Mesendoderm (in vitro differentiated cells): Measurements from ENCODE around the gene SNTB2.

Source experiments
- DNase-seq: peaks from one replicate; pipeline ENCODE4 v3.0.0; 2013
- H2AK5ac ChIP-seq: 2 replicates; pipeline ENCODE4 v1.6.1; 2013; ENCODE audit warnings: low read length, inconsistent platforms
- H2BK120ac ChIP-seq: 2 replicates; pipeline ENCODE4 v1.6.1; 2013; ENCODE audit warnings: low read depth, mild to moderate bottlenecking, low read length, moderate library complexity, mixed read lengths
- H2BK15ac ChIP-seq: replicated peaks from 2 replicates; pipeline ENCODE4 v1.6.1; 2013; ENCODE audit warnings: low read depth, mild to moderate bottlenecking, moderate library complexity
- H2BK5ac ChIP-seq: 2 replicates; pipeline ENCODE4 v1.6.1; 2013; ENCODE audit warnings: low read length, inconsistent platforms
- H3K18ac ChIP-seq: 2 replicates; pipeline ENCODE4 v1.6.1; 2013; ENCODE audit warnings: mild to moderate bottlenecking, low read length, mixed read lengths
- H3K23ac ChIP-seq: one replicate; pipeline ENCODE4 v1.6.1; 2013; ENCODE audit warnings: low read length
- H3K27ac ChIP-seq: 2 replicates; pipeline ENCODE4 v1.5.1; 2013; ENCODE audit warnings: low read depth, mild to moderate bottlenecking, inconsistent platforms, low read length, moderate library complexity
- H3K27me3 ChIP-seq: 2 replicates; pipeline ENCODE4 v1.6.1; 2013; ENCODE audit warnings: low read length, control low read depth, mild to moderate bottlenecking, inconsistent platforms; ENCODE audit not compliant: insufficient read depth, poor library complexity
- H3K36me3 ChIP-seq: 2 replicates; pipeline ENCODE4 v1.6.1; 2013; ENCODE audit warnings: low read length, inconsistent platforms; ENCODE audit not compliant: control insufficient read depth, insufficient read depth
- H3K4ac ChIP-seq: one replicate; pipeline ENCODE4 v1.6.1; 2013; ENCODE audit warnings: low read depth, mild to moderate bottlenecking, low read length, moderate library complexity
- H3K4me1 ChIP-seq: 2 replicates; pipeline ENCODE4 v1.6.1; 2013; ENCODE audit warnings: low read depth, low read length, inconsistent platforms; ENCODE audit not compliant: control insufficient read depth
- H3K4me2 ChIP-seq: 2 replicates; pipeline ENCODE4 v1.6.1; 2013; ENCODE audit warnings: low read length
- H3K4me3 ChIP-seq: 2 replicates; pipeline ENCODE4 v1.5.1; 2013; ENCODE audit warnings: mild to moderate bottlenecking, low read length
- H3K56ac ChIP-seq: one replicate; pipeline ENCODE4 v1.6.1; 2013; ENCODE audit warnings: low read length
- H3K79me1 ChIP-seq: 2 replicates; pipeline ENCODE4 v1.6.1; 2013; ENCODE audit warnings: low read length, inconsistent platforms
- H3K79me2 ChIP-seq: 2 replicates; pipeline ENCODE4 v1.6.1; 2013; ENCODE audit warnings: mild to moderate bottlenecking, low read length; ENCODE audit not compliant: control insufficient read depth, insufficient read depth
- H3K9ac ChIP-seq: 2 replicates; pipeline ENCODE4 v1.6.1; 2013; ENCODE audit warnings: low read length, inconsistent platforms
- H4K5ac ChIP-seq: one replicate; pipeline ENCODE4 v1.6.1; 2013; ENCODE audit warnings: low read length
- H4K8ac ChIP-seq: one replicate; pipeline ENCODE4 v1.6.1; 2013; ENCODE audit warnings: low read depth, mild to moderate bottlenecking, control low read depth, low read length, moderate library complexity
- WGBS: extraction: QIAGEN DNeasy Blood & Tissue Kit; methylation state at CpG from one replicate; pipeline ENCODE4 v1.1.7; 2013; ENCODE audit warnings: low lambda C conversion rate, missing lambda C conversion rate; ENCODE audit not compliant: insufficient coverage; ENCODE audit errors: extremely low coverage; 5-methylcytosine and 5-hydroxymethylcytosine counted together

The SNTB2 gene

GRCh38 chr16:69201291-69201690 lies 14.3 kb downstream of the SNTB2 start:
- H3K4me3 ChIP-seq: no peak overlapping the region
- no peak overlapping the region for H2BK120ac ChIP-seq
- H3K18ac ChIP-seq: no peak overlapping the region
- no peak overlapping the region for H3K4me2 ChIP-seq
- H3K9ac ChIP-seq: no peak overlapping the region
- no peak overlapping the region for H2AK5ac ChIP-seq
- no peak overlapping the region for H2BK5ac ChIP-seq
- H4K5ac ChIP-seq: no peak overlapping the region
- no peaks in the 10 kb centered on the region for H3K4me1 ChIP-seq
- peaks cover 3% of the 10 kb centered on the region for H3K79me1 ChIP-seq
- no peaks in the 10 kb centered on the region for H3K36me3 ChIP-seq
- H4K8ac ChIP-seq: no peak overlapping the region
- H3K56ac ChIP-seq: no peak overlapping the region
- no peak overlapping the region for H3K4ac ChIP-seq
- H2BK15ac ChIP-seq: no peak overlapping the region
- no peak for DNase-seq
- H3K27me3 ChIP-seq: no peaks in the 10 kb centered on the region
- H3K79me2 ChIP-seq: no peaks in the 10 kb centered on the region
- WGBS: 100% methylated on average over 1 of the region's 2 CpGs
- H3K27ac ChIP-seq: no peak overlapping the region
- H3K23ac ChIP-seq: no peak overlapping the region

- Histone ChIP-seq H2BK5ac (no peak overlapping the region), H3K27ac (no peak overlapping the region), H2BK15ac (no peak overlapping the region), H2BK120ac (no peak overlapping the region), H3K4ac (no peak overlapping the region), H3K4me1 (no peaks in the 10 kb centered on the region), H4K8ac (no peak overlapping the region), H3K9ac (no peak overlapping the region), H3K18ac (no peak overlapping the region), H3K4me3 (no peak overlapping the region), H3K27me3 (no peaks in the 10 kb centered on the region), H3K56ac (no peak overlapping the region), H3K79me2 (no peaks in the 10 kb centered on the region), H2AK5ac (no peak overlapping the region), H3K4me2 (no peak overlapping the region), H4K5ac (no peak overlapping the region), H3K36me3 (no peaks in the 10 kb centered on the region), H3K79me1 (peaks cover 3% of the 10 kb centered on the region), H3K23ac (no peak overlapping the region)
- no CpG with 5 or more reads among the region's 2 CpGs for WGBS
- DNase-seq: no peak
Measured at GRCh38 chr16:69201787-69202186, 14.8 kb downstream of the SNTB2 start.

- no peaks in the 10 kb centered on the region for H3K4me1 ChIP-seq
- H3K56ac ChIP-seq: no peak overlapping the region
- H2BK15ac ChIP-seq: no peak overlapping the region
- H2BK120ac ChIP-seq: no peak overlapping the region
- H3K18ac ChIP-seq: no peak overlapping the region
- H3K9ac ChIP-seq: no peak overlapping the region
- no peak overlapping the region for H3K4me3 ChIP-seq
- H2AK5ac ChIP-seq: no peak overlapping the region
- no peak overlapping the region for H3K27ac ChIP-seq
- H3K27me3 ChIP-seq: no peaks in the 10 kb centered on the region
- H4K8ac ChIP-seq: no peak overlapping the region
- no peak overlapping the region for H2BK5ac ChIP-seq
- H4K5ac ChIP-seq: no peak overlapping the region
- no peak for DNase-seq
- H3K36me3 ChIP-seq: no peaks in the 10 kb centered on the region
- H3K23ac ChIP-seq: no peak overlapping the region
- H3K79me1 ChIP-seq: peaks cover 2% of the 10 kb centered on the region
- no peak overlapping the region for H3K4me2 ChIP-seq
- H3K4ac ChIP-seq: no peak overlapping the region
- no peaks in the 10 kb centered on the region for H3K79me2 ChIP-seq
Measured at GRCh38 chr16:69204172-69204571, 17.2 kb downstream of the SNTB2 start.

- Histone ChIP-seq H2BK15ac (no peak overlapping the region), H3K4me1 (no peaks in the 10 kb centered on the region), H3K79me1 (peaks cover 2% of the 10 kb centered on the region), H2AK5ac (no peak overlapping the region), H3K4me2 (no peak overlapping the region), H3K36me3 (no peaks in the 10 kb centered on the region), H4K5ac (no peak overlapping the region), H3K9ac (no peak overlapping the region), H3K4me3 (no peak overlapping the region), H2BK5ac (no peak overlapping the region), H3K27me3 (no peaks in the 10 kb centered on the region), H3K56ac (no peak overlapping the region), H3K79me2 (no peaks in the 10 kb centered on the region), H3K18ac (no peak overlapping the region), H2BK120ac (no peak overlapping the region), H3K4ac (no peak overlapping the region), H3K27ac (no peak overlapping the region), H3K23ac (no peak overlapping the region), H4K8ac (no peak overlapping the region)
- no peak for DNase-seq
- no CpG with 5 or more reads among the region's 4 CpGs for WGBS
Measured at GRCh38 chr16:69209735-69210134, 22.8 kb downstream of the SNTB2 start.

GRCh38 chr16:69217433-69217832 lies 30.5 kb downstream of the SNTB2 start:
- no peak overlapping the region for H3K4me3 ChIP-seq
- no peaks in the 10 kb centered on the region for H3K36me3 ChIP-seq
- no peak overlapping the region for H4K8ac ChIP-seq
- no peak overlapping the region for H2BK15ac ChIP-seq
- H3K56ac ChIP-seq: no peak overlapping the region
- no peak overlapping the region for H3K23ac ChIP-seq
- no peaks in the 10 kb centered on the region for H3K27me3 ChIP-seq
- no peaks in the 10 kb centered on the region for H3K79me2 ChIP-seq
- H3K4me1 ChIP-seq: no peaks in the 10 kb centered on the region
- no peak overlapping the region for H3K4ac ChIP-seq
- no peak overlapping the region for H3K18ac ChIP-seq
- no peak overlapping the region for H2BK120ac ChIP-seq
- H2BK5ac ChIP-seq: no peak overlapping the region
- H3K4me2 ChIP-seq: no peak overlapping the region
- no peak for DNase-seq
- no CpG with 5 or more reads among the region's 1 CpG for WGBS
- H3K27ac ChIP-seq: no peak overlapping the region
- no peak overlapping the region for H4K5ac ChIP-seq
- H3K9ac ChIP-seq: no peak overlapping the region
- no peak overlapping the region for H2AK5ac ChIP-seq
- H3K79me1 ChIP-seq: no peaks in the 10 kb centered on the region

GRCh38 chr16:69219279-69219678 lies 32.3 kb downstream of the SNTB2 start:
- no peak overlapping the region for H4K8ac ChIP-seq
- H2BK5ac ChIP-seq: no peak overlapping the region
- H3K27ac ChIP-seq: no peak overlapping the region
- no peaks in the 10 kb centered on the region for H3K27me3 ChIP-seq
- no CpG with 5 or more reads among the region's 1 CpG for WGBS
- H3K56ac ChIP-seq: no peak overlapping the region
- H2BK120ac ChIP-seq: no peak overlapping the region
- no peak overlapping the region for H3K4me2 ChIP-seq
- H3K4ac ChIP-seq: no peak overlapping the region
- H3K79me2 ChIP-seq: no peaks in the 10 kb centered on the region
- H2AK5ac ChIP-seq: no peak overlapping the region
- H3K18ac ChIP-seq: no peak overlapping the region
- no peak for DNase-seq
- H3K4me3 ChIP-seq: no peak overlapping the region
- H3K36me3 ChIP-seq: no peaks in the 10 kb centered on the region
- H3K23ac ChIP-seq: no peak overlapping the region
- H3K9ac ChIP-seq: no peak overlapping the region
- no peak overlapping the region for H4K5ac ChIP-seq
- no peak overlapping the region for H2BK15ac ChIP-seq
- no peaks in the 10 kb centered on the region for H3K4me1 ChIP-seq
- no peaks in the 10 kb centered on the region for H3K79me1 ChIP-seq
